Inflammatory macrophage treated with lipopolysaccharide for 1 hour (primary cell): ENCODE results near the gene INPP5A.
"Not testable (repeated sequence)": the region's sequence is repeated elsewhere in the genome, so short reads cannot be mapped to it uniquely, and the experiment has no call there.

Experiments used
- DNase-seq, 2 donors: peaks; one replicate each; pipeline ENCODE4 v3.0.0-alpha.2; 2020 to 2022

The INPP5A gene

DNA sequence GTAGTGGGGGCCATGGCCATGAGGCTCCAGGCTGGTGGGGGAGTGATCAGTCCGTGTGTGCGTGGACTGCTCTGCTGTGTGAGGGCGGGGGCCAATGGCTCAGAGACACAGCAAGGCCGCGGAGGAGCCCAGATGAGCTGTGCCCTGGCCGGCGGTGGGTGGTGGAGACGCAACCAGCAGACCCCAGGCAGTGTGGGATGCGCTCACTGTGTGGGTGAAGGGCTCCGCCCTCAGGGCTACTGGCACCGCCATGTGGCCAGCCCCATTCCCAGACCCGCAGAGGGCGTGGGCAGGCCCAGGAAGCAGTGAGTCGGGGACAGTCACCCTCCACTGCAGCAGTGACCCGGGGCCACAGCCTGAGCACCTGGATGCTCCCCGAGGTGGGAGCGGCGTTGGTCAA lies 239.2 kb downstream of the INPP5A start:
- DNase-seq, result no peak

DNA sequence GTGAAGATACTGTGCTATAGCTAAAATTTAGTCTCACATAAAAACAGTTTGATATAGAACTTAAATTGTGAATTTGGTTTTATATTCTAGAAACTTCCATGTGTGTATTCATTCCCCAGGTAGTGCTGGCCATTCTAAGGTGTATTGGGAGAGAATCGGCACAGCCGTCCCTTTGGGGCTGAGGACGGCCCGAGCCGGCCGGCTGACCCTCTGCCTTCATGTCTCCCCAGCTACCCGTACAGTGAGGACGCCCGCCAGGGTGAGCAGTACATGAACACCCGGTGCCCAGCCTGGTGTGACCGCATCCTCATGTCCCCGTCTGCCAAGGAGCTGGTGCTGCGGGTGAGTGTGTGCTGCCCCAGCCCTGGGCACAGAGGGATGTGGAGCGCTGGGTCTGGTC lies 239.9 kb downstream of the INPP5A start:
- DNase-seq, result no peak

DNA sequence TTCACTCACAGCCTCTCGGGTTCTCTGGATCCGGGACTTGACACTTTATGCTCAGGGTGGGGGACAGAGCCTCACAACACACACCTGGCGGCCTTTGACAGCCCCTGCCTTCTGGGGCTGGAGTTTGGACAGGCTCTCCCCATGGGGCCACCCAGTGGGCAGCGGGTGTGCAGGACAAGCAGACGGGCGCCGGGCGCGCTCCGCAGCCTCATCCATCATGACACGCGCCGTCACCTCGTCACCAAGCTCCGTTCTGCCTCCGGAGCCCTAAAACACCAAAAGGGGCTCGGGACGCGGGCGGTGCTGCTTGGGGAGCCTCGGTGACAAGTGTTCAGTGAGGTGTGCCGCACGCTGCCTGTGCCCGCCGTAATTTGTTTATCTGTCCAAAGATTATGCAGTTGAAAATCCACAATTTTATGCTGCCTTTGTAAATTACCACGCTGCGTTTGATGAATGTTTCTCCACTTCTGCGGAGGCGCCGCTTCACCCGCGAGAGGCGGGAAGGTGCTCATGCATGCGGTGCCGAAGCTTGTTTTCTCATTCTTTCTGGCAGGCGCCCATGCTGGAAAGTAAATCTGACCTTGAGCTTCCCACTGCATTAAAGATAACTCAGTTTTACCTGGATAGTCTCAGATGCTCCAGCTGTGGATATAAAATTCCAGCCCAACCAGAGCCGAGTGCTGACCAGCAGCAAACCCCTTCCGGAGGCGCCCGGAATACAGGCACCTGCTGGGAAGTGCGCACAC lies 242.1 kb downstream of the INPP5A start:
- no peak for DNase-seq

DNA sequence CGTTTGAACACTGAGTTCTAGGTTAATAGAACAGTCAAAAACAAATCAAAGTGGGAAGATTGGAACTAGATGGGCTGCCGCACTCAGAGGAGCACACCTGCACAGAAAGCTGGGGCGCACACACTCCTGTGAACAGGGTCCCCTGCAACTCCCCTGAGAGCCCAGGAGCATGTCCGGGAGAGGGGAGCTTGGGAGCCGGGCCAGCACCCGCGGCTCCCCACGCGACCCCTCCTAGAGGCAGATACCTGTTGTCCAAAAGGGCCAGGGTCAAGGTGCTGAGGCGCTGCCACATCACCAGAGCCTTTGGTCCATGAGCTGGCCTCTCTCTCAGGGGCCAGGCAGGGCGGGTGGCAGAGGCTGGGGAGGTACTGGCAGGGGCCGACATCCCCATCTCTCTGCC lies 242.8 kb downstream of the INPP5A start:
- DNase-seq, result no peak

DNA sequence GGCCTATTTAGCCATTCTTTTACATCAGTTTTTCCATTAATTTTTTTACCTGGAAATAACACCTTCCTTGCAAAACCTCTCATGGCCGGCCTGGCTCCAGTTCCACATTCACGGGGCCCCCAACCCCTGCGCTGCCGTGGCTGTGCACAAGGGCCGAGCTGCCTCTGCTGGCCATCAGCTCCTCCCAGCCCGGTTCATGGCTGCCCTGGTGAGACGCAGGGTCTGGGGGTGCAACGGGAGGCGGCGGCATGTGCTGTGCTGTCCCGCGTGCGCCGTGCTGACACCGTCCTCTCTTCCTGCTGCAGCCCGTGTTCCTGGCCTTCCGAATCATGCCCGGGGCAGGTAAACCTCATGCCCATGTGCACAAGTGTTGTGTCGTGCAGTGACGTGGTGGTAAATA lies 244.0 kb downstream of the INPP5A start:
- DNase-seq, result no peak

DNA sequence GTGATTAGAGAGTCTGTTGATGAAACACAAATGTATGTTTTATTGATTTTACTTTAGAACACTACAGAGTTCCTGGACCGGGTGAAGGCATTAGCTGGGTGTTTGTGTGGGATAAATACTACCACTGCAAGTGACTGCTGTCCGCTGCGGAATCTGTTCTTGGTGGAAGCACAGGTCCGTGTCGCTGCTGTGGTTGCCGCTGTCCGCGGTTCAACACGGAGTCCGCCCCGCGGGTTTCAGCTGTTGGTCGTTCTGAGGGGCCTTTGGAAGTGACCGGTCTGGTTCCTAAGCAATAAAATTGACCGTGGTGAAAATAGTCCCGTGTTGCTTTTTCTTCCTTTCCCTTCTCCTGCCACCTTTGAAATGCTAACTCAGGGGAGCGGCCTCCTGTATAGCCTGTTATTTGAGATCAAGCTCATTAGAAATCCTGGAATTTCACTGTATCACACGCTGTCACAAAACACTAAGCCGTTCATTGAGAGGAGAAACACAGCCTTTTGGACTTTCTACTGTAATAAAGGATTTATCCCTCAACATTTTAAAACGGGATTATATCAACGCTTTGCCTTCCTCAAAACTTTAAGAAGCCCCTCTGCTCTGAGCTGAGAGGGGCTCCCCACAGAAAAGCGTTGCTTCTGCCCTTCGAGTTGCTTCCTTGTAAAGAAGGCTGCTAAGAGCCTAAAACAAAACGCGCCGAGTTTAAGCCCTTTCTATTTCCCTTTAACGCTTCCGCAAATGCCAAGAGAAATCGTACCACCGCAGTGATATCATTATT lies 245.8 kb downstream of the INPP5A start:
- no peak for DNase-seq

DNA sequence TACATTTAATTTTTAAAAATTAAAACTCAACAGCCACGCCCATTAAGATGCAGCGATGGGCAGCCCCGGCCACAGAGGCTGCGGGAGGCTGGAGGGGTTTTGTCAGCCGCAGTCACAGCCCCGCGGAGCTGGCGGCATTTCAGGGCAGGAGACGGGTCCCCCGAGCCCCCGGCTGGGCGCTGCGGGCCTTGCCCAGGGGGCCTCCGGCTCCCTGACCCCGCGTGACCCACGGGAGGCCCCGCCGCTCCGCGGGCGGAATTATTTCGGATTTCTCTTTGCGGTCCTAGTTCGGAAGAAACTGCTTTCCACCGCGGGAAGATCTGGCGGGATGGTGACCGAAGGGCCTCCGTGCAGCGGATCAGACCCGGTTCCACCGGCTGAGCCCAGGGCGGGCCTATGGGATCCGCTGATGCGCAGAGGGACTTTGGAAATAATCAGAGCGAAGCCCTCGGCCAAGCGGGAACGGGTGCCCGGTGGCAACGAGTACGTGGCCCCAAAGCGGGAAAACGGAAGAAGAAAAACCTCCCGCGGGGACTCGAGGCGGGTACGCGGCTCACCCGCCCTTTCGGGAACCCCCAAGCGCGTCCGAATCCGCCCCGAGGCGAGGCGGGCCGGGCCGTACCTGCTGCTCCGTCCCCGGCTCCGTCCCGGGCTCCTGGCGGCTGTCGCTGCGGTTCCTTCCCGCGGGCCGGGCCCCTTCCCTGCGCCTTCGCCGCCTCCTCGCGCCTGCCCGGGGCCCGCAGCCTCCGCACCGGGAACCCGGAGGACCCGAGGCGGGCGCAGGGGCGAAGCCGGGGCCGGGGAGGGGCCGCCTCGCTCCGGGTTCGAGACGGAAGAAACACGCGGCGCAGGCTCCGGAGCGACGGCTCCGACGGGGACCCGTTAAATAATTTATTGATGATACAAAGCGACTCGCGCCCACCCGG lies 246.6 kb downstream of the INPP5A start:
- no peak for DNase-seq

DNA sequence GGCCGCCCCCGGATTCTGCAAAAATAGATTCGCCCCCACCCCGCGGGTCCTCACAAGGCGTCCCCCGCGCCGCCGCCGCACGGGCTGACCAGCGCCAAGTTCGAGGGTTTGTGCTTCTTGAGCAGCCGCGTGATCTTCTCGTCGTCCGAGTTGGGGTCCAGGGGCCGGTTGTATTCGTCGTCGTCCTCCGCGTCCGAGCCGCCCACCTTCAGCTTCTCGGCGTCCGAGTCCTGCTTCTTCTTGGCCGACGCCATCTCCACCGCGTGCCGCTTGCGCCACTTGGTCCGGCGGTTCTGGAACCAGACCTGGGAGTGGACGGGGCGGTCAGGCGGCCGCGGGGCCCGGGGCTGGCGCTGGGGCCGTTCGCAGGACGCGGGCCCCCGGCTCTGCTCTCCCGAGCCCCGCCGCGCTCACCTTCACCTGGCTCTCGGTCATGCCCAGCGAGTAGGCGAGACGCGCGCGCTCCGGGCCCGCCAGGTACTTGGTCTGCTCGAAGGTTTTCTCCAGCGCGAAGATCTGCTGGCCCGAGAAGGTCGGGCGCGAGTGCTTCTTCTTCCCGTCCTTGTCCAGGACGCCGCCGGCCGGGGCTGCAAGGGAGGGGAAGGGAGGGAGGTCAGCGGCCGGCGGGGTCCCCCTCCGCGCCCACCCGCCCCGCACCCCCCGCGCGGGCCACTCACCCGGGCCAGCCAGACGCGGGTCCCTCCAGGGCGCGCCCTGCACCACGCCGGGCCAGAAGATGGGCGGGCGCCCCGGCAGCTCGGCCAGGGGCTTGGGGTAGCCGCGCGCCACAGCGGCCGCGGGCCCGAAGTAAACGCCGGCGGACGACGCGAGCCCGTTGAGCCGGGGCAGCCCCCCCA lies 247.5 kb downstream of the INPP5A start:
- DNase-seq, result no peak

DNA sequence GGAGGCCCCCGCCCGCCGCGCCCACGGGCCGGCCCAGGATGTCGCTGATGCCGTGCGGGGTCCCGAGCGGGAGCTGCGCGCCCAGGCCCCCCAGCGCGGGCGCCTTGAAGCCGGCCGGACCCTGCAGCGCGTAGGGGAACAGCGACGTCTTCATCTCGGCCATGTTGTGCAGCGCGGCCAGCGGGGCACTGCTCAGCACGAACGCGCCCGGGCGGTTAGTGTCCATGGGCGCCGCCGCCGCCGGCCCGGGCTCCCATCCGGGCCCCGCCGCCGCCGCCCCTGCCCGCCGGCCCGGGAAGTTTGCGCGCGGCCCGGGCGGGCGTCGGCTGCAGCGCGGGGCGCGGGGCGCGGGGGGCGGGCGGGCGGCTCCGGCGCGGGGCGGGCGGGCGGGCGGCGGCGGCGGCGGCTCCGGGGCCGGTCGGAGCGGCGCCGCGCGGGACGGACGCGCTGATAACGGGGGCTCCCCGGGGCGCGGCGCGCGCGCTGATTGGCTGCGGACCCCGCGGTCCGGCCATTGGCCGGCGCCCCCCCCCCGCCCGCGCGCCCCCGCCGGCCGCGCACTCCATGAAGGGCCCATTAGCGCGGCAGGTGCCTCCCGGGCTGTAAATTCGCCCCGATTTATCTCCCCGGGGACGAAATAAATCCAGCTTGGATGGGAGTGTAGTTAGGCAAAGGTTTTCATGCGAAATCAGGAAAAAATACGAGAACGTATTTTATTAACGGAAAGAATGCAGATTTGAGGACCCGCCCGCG lies 248.3 kb downstream of the INPP5A start, which contains the start of gene NKX6-2:
NKX6-2 (minus strand) TSS at position 425 of the 753 bp plus-strand sequence; CDS start at position 226, 199 bp downstream.
- no peak for DNase-seq

DNA sequence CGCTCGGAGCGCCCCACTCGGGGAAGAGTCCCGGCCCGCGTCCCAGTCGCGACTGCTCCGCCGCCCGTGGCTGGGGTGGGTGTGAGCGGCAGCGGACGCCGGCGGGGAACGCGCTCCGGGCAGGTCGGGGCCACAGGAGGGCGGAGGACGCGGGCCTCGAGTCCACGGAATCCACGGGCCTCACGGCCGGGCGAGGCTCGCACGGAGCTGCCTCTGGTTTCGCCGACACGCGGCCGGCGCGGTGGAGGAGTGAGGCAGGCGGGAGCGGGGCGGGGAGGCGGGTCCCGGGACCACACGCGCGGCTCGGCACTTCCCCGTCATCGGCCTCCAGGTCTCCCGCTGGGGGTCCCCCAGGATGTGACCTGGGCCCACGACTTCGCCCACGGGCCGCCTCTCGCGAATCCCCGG lies 248.9 kb downstream of the INPP5A start:
- DNase-seq, result no peak

DNA sequence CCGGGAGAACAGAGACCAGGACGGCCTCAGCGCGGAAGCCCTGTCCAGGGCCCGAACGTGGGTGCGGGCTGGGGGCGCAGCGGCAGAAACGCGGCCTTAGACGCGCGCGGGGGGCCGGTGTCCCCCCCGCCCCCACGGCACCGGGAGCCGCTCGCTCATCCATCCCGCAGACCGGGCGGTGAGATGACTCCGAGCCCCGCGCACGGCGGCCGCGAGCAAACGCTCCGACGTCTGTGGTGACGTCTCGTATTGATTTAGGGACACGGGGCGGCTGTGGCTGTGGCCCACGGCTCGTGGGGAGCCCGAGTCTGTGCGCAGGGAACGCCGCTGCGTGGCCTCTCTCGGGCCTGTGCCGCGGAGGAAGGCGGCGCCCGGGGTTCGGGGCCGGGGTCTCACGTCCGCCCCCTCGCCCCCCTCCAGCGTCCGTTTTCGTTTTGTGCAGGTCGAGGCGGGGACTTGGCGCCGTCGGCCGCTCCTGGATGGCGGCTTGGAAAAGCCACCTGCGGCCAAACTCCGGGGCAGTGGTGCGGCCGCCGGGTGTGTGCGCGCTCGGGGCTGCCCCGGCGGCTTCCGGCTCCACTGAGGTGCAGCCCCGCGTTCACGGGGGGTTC lies 249.4 kb downstream of the INPP5A start:
- no peak for DNase-seq

DNA sequence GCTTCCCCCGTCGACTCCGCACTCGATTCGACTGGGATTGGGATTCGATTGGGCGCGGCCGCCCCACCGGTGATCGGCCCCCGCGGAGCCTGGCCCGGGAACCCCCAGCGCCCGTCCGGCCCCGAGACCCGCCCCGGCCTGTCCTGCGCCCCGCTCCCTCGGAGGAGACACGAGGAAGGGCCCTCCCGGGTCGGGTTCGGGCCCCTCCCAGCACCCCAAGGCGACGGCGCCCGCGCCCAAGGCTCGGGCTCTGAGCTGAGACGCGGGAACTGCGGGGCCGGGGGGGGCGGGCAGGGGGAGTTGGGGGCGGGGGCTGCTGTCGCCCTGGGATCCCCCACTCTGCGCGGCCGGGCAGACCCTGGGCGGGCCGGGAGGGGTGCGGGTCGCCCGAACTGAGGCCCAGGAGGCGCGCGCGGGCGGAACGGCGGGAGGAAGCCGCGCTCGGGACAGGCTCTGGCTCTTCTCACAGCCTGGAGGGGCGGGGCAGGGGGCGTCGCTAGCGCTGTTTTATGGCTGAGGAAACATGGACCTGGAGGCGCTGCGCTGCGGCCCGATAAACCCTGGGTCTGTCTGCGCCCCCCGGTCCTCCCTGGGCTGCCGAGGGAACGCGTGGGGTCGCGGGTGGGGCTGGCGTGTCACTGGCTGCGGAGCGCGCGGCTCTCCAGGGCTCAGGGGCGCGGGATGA lies 250.1 kb downstream of the INPP5A start:
- no peak for DNase-seq

DNA sequence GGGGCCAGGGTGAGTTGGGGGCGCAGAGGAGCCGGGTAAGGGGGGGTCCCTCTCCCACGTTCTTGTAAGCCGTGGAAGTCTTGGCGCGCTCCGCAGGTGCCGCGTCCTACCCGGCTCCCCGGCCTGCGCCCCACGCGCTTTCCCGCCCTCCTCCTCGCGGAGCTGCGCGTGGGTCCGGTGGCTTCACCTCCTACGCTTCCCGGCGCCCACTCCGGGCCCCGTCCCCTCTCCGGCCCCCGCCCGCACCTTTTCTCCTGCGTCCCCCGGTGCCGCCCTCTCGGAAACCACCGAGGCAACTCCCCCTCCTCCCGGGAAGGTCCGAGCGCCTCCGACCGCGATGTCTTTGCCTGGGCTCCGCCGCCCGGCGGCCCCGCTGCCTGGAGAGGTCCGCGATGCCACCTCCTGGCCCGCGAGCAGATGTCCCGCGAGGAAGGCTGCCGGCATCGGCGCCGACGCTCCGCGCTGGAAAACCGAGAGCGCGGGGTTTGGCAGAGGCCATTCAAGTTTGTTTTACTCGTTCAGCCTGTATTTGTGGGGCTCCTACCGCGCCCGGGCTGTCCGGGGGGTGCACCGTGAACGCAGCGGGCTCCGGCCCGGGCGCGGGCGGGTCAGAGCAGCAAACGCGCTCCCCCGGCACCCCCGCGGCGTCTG lies 250.7 kb downstream of the INPP5A start:
- no peak for DNase-seq

DNA sequence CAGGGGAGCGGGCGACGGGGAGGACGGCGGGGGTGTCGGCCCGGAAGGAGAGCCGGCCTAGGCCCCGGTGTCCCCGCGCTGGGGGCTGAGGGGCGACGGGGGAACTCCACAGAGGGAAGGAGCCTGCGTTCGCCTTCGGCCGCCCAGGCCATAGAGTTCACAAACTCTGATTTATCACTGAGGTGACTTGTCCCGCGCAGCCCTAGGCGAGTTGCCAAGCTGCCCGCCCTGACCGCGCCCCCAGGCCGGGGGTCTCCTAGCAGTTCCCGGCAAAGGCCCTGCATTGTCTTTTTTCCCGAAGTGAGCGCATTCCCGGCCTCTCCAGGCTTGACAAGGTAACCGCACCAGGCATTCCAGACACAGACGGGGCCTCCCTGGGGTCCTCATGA lies 251.2 kb downstream of the INPP5A start:
- no peak for DNase-seq

DNA sequence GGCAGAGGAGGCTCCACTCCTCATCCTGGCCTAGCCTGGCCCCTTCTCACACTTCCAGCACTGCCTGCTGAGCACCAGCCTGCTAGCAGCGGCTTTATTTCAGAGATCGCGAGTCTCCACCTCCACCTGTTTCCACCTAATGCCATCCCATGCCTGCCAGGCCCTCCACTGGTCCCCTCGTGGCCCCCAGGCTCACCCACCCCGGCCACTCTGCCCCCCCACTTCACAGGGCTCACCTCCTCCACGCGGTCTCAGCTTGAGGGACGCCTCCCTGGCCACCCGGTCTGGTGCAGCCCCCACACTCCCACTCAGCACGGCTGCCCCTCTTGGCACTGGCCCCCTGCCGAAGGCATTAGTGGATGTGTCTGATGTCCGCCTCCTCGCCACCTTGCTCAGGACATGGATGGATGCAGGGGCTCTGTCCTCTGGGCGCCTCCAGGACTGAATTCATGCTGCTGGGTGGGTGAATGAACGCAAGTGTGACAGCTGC lies 252.1 kb downstream of the INPP5A start:
- DNase-seq, result no peak

DNA sequence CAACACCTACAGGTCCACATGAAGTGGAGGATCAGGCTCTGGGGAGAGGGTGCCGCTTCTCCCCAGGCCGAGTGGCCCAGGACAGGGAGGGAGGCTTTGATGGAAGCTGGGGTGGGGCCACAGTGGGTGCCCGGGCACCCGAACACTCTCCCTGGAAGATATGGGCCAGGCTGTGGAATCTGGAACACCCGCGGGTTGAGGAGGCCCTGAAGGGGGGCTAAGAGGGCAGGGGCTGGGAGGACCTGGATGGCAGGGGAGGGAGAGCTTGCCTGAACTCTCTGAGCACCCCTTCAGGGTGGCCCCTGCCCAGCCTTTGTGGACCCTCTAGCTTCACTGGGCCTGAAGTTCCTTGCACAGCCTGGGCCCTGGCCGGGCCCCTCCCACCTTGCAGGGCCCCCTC lies 252.9 kb downstream of the INPP5A start:
- no peak for DNase-seq

DNA sequence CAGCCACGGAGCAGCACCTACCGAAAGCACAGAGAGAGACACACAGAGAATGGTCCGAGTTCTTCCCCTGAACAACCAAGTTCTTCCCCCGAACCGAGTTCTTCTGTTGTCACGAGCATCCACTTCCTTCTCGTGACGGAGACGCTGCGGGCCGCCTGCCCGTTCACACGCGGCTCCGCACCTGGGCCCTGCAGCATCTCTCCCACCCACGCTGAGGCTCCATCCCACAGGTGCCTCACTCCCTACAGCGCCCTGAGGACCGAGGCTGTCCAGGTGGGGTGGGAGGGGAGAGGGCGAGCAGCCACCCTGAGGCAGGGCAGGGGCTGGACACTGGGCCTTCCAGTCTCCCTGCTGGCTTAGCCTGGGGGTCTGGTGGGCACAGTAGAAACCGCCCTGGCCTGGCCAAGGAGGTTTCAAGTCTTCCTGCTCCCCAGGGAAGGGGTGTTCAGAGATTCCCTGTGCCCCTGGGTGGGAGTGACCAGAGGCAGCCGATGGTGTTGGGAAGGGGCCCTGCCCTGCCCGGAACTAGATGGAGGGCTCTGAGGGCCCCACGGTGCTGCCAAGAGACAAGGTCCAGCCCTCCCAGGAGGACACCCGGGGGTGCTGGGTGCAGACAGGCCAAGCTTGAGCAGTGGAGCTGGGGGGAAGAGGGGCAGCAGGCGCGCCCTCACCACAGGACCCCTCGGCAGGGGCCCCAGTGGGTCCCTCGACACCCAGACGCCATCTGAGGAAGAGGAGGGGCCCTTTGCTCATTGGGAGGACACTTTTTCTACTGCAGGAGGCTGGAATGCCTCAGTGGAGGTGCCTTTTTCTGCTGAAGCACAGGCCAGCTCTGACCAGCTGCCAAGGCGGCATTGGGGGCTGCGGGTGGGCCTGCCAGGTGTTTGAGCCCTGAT lies 253.6 kb downstream of the INPP5A start:
- DNase-seq, result no peak

DNA sequence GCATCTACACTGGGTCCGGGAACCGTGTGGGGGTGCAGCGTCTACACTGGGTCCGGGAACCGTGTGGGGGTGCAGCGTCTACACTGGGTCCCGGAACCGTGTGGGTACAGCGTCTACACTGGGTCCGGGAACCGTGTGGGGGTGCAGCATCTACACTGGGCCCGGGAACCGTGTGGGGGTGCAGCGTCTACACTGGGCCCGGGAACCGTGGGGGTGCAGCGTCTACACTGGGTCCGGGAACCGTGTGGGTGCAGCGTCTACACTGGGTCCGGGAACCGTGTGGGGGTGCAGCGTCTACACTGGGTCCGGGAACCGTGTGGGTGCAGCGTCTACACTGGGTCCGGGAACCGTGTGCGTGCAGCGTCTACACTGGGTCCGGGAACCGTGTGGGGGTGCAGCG lies 254.5 kb downstream of the INPP5A start:
- DNase-seq, result not testable (repeated sequence)

DNA sequence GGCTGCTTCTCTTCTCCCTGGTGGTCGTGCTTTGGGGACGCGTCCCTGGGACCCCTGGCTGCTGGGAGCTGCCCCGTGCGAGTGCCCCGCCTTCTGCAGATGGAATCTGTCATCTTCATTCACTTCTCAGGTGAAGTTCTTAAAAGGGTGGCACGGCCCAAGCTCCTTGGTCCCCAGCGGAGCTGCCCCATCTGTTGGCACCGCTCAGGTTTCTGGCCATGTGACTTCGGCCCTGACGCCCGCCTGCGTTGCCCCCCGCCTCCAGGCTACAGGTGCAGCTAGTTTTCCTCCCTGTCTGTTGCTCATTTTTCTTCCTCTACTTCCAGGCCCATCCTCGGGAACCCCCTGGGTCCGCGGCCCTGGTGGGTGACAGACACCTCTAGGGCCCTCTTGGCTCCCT lies 255.2 kb downstream of the INPP5A start:
- DNase-seq, result no peak
